Measurements from ENCODE around the gene ARHGAP4. TPM values are rescaled to one million over a fixed set of nuclear protein-coding genes. Genes with fewer than 3 reads are reported as not detected.
A peak's percentile ranks its signal among the peaks of the same experiment; 100 is the strongest.

ARHGAP4 gene
- total and polyA plus RNA-seq, 4 donors, result 14.9 to 26.5 (median 23.2) TPM

- WGBS (ENCODE audit: insufficient coverage), result 92% methylated on average over 10 of the region's 11 CpGs
- Histone ChIP-seq H3K36me3 (ENCODE audit: control insufficient read depth, insufficient read depth, low read length) (peaks cover 81% of the 10 kb centered on the region), H3K27ac (ENCODE audit: low read depth, low read length) (no peak overlapping the region), H3K4me1 (ENCODE audit: control insufficient read depth, insufficient read depth, low read length) (peaks cover 3% of the 10 kb centered on the region), H3K9me3 (ENCODE audit: control insufficient read depth, insufficient read depth, low read length) (no peaks in the 10 kb centered on the region), H3K27me3 (ENCODE audit: control insufficient read depth, insufficient read depth, low read length) (no peaks in the 10 kb centered on the region), H3K4me3 (ENCODE audit: low read depth, low read length) (no peak overlapping the region)
- no peak for DNase-seq (ENCODE audit: low read depth in 4 of 6, low spot score in 6 of 6)
Observed at GRCh38 chrX:153865321-153865580, 60.8 kb downstream of the ARHGAP4 start.

DNA sequence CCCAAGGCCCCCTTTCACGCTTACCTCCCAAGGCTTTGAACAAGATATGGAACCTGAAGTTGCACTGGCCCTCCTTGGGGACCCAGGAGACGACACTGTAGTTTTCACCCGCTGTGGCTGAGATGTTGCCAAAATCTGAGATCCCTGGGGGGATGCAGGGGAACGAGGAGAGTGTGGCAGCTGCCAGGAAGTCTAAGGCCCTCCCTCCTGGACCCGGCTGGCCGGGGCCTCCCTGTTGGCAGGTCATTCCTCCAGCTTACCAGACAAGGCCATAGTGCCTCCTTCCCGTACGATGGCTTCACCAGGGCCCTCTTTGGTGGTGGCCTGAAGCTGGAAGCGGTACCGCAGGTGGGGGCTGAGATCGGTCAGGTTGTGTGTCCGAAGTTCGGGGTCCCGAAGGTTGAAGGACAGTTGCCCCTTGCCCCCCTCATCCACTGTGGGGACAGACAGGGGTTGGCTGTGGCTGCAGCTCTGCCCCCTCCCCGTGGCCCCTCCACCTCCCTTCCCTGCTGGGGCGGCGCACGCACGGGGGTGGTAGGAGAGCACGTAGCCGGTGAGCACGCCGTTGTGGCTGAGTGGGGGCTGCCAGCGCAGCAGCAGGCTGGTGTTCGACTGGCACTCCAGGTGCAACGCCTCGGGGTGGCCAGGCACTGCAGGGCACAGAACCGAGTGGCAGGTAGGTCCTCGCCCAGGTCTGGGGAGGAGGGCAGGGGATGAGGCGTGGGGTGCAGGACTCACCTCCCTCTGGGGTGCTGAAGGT is 61.3 kb downstream of the ARHGAP4 start:
- peaks cover 76% of the 10 kb centered on the region for H3K36me3 ChIP-seq (ENCODE audit: control insufficient read depth, insufficient read depth, low read length)
- no peak for DNase-seq (ENCODE audit: low read depth in 4 of 6, low spot score in 6 of 6)
- 81% methylated on average over 29 of the region's 30 CpGs for WGBS (ENCODE audit: insufficient coverage)
- peaks cover 3% of the 10 kb centered on the region for H3K4me1 ChIP-seq (ENCODE audit: control insufficient read depth, insufficient read depth, low read length)
- H3K27me3 ChIP-seq (ENCODE audit: control insufficient read depth, insufficient read depth, low read length), result no peaks in the 10 kb centered on the region
- no peaks in the 10 kb centered on the region for H3K9me3 ChIP-seq (ENCODE audit: control insufficient read depth, insufficient read depth, low read length)
- no peak overlapping the region for H3K4me3 ChIP-seq (ENCODE audit: low read depth, low read length)
- H3K27ac ChIP-seq (ENCODE audit: low read depth, low read length), result no peak overlapping the region

GRCh38 chrX:153864101-153864500 is 62.0 kb downstream of the ARHGAP4 start:
- Histone ChIP-seq H3K27me3 (ENCODE audit: control insufficient read depth, insufficient read depth, low read length) (no peaks in the 10 kb centered on the region), H3K27ac (ENCODE audit: low read depth, low read length) (no peak overlapping the region), H3K4me3 (ENCODE audit: low read depth, low read length) (no peak overlapping the region), H3K4me1 (ENCODE audit: control insufficient read depth, insufficient read depth, low read length) (peaks cover 3% of the 10 kb centered on the region), H3K9me3 (ENCODE audit: control insufficient read depth, insufficient read depth, low read length) (no peaks in the 10 kb centered on the region), H3K36me3 (ENCODE audit: control insufficient read depth, insufficient read depth, low read length) (peaks cover 70% of the 10 kb centered on the region)
- no peak for DNase-seq (ENCODE audit: low read depth in 4 of 6, low spot score in 6 of 6)
- WGBS (ENCODE audit: insufficient coverage), result 81% methylated on average over 5 of the region's 10 CpGs

DNA sequence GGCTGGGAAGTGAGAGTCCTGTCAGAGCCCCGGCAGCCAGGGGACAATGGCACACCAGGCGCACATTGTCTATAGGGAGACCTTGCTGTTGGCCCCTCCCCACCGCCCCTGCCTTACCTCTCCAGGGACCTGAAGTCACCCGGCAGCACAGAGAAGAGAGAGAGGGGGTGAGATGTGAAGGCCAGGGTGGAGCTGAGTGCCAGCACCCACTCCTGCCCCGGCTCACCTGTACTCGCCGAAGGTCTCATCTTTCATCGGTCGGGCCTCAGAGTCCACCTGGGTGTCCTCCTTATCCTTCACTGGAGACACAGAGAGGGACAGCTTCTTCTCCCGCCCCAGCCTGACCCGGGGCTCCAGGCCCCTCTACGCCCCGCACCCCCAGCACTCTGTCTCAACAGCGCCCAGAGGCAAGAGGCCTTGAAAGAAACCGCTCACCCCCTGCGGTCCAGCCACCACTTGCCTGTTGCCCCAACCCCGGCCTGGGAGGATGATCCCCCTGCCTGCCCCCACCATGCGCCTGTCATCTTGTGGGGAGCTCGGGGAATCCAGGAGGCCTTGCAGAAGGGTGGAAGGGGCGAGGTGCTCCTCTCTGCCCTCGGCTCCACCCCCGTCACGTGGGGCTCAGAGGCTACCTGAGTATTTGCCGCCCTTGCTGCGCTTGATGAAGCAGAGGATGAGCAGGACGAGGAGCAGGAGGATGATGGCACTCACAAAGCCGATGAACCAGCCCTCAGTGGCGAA is 62.6 kb downstream of the ARHGAP4 start:
- H3K4me3 ChIP-seq (ENCODE audit: low read depth, low read length), result no peak overlapping the region
- no peak overlapping the region for H3K27ac ChIP-seq (ENCODE audit: low read depth, low read length)
- WGBS (ENCODE audit: insufficient coverage), result 61% methylated on average over 25 of the region's 28 CpGs

GRCh38 chrX:153862369-153863250 is 63.5 kb downstream of the ARHGAP4 start:
- H3K27ac ChIP-seq (ENCODE audit: low read depth, low read length), result no peak overlapping the region
- H3K9me3 ChIP-seq (ENCODE audit: control insufficient read depth, insufficient read depth, low read length), result no peaks in the 10 kb centered on the region
- H3K4me3 ChIP-seq (ENCODE audit: low read depth, low read length), result no peak overlapping the region
- H3K27me3 ChIP-seq (ENCODE audit: control insufficient read depth, insufficient read depth, low read length), result no peaks in the 10 kb centered on the region
- peaks cover 3% of the 10 kb centered on the region for H3K4me1 ChIP-seq (ENCODE audit: control insufficient read depth, insufficient read depth, low read length)
- DNase-seq (ENCODE audit: low read depth in 4 of 6, low spot score in 6 of 6), result no peak
- 55% methylated on average over 19 of the region's 22 CpGs for WGBS (ENCODE audit: insufficient coverage)
- peaks cover 56% of the 10 kb centered on the region for H3K36me3 ChIP-seq (ENCODE audit: control insufficient read depth, insufficient read depth, low read length)

More for the DNA sequence above, 62.6 kb downstream of the ARHGAP4 start:
- DNase-seq (ENCODE audit: low read depth in 4 of 6, low spot score in 6 of 6), result no peak
- H3K4me1 ChIP-seq (ENCODE audit: control insufficient read depth, insufficient read depth, low read length), result peaks cover 3% of the 10 kb centered on the region
- peaks cover 63% of the 10 kb centered on the region for H3K36me3 ChIP-seq (ENCODE audit: control insufficient read depth, insufficient read depth, low read length)
- no peaks in the 10 kb centered on the region for H3K27me3 ChIP-seq (ENCODE audit: control insufficient read depth, insufficient read depth, low read length)
- no peaks in the 10 kb centered on the region for H3K9me3 ChIP-seq (ENCODE audit: control insufficient read depth, insufficient read depth, low read length)

DNA sequence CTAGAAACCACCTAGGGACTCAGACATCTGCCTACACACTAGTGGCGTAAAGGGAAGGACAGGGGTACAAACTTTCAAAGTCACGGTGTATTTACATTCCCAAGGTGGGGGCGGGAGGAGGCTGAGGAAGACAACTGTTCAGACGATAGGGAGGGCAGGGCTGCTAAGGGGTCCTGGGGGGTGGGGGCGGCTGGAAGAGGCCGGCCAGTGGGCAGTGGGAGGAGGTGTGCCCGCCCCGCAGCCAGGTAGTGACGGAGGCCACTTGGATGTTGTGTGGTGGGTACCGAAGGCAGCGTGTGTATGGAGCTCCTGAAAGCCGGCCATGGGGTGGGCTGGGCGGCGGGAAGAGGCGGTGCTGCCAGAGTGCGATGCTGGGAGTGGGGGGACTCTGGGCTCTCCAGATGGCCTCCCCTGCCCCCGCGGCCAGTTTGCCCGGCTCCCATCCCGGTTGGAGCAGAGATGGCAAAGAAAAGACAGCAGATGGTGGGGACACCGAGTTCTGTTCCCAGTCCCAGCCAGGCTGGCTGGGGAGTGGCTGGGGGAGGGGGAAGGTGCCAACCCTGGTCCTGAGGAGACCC is 64.2 kb downstream of the ARHGAP4 start:
- Histone ChIP-seq H3K4me1 (ENCODE audit: control insufficient read depth, insufficient read depth, low read length) (peaks cover 3% of the 10 kb centered on the region), H3K27ac (ENCODE audit: low read depth, low read length) (no peak overlapping the region), H3K36me3 (ENCODE audit: control insufficient read depth, insufficient read depth, low read length) (peaks cover 48% of the 10 kb centered on the region), H3K27me3 (ENCODE audit: control insufficient read depth, insufficient read depth, low read length) (no peaks in the 10 kb centered on the region), H3K9me3 (ENCODE audit: control insufficient read depth, insufficient read depth, low read length) (no peaks in the 10 kb centered on the region), H3K4me3 (ENCODE audit: low read depth, low read length) (no peak overlapping the region)
- peak in 1 of 6 donors; percentile 65 for DNase-seq (ENCODE audit: low read depth in 4 of 6, low spot score in 6 of 6)
- WGBS (ENCODE audit: insufficient coverage), result 65% methylated on average over 20 of the region's 21 CpGs

GRCh38 chrX:153861151-153861550 is 64.9 kb downstream of the ARHGAP4 start:
- no peak overlapping the region for H3K4me3 ChIP-seq (ENCODE audit: low read depth, low read length)
- H3K27me3 ChIP-seq (ENCODE audit: control insufficient read depth, insufficient read depth, low read length), result no peaks in the 10 kb centered on the region
- no peak overlapping the region for H3K27ac ChIP-seq (ENCODE audit: low read depth, low read length)
- 62% methylated on average over 7 of the region's 10 CpGs for WGBS (ENCODE audit: insufficient coverage)
- no peaks in the 10 kb centered on the region for H3K9me3 ChIP-seq (ENCODE audit: control insufficient read depth, insufficient read depth, low read length)
- peaks cover 3% of the 10 kb centered on the region for H3K4me1 ChIP-seq (ENCODE audit: control insufficient read depth, insufficient read depth, low read length)
- peaks cover 43% of the 10 kb centered on the region for H3K36me3 ChIP-seq (ENCODE audit: control insufficient read depth, insufficient read depth, low read length)
- DNase-seq (ENCODE audit: low read depth in 4 of 6, low spot score in 6 of 6), result no peak

Measured in spinal cord (tissue), 10 donors.